Cerebellar nuclear complex (tissue), 1 donor: ENCODE data around the gene PLCB3.

Experiments used
- DNase-seq, 2 experiments: peaks; one replicate each; lab custom pipeline; 2025; lab: John Stamatoyannopoulos, UW

Gene PLCB3

GRCh38 chr11:64251016-64251752 is at the start of gene PLCB3:
PLCB3 (plus strand) TSS chr11:64251530; CDS start chr11:64251650, 120 bp downstream.
- no peak for DNase-seq

GRCh38 chr11:64201543-64201942 is 49.8 kb upstream of the PLCB3 start:
- DNase-seq, result no peak

GRCh38 chr11:64202992-64203391 is 48.3 kb upstream of the PLCB3 start:
- DNase-seq, result no peak

- no peak for DNase-seq
Measured at GRCh38 chr11:64203421-64204079, 47.8 kb upstream of the PLCB3 start.

- DNase-seq, result no peak
Measured at GRCh38 chr11:64204080-64204440, 47.3 kb upstream of the PLCB3 start.

GRCh38 chr11:64204464-64204989 is 46.8 kb upstream of the PLCB3 start:
- DNase-seq, result peak in 1 of 2 experiments; percentile 36

GRCh38 chr11:64206457-64207255 is 44.7 kb upstream of the PLCB3 start, which contains the start of gene FERMT3:
FERMT3 (plus strand) TSS chr11:64206721; CDS start chr11:64207365, 644 bp downstream.
- DNase-seq, result no peak

GRCh38 chr11:64207256-64208085 is 43.9 kb upstream of the PLCB3 start:
- DNase-seq, result no peak

- DNase-seq, result no peak
Measured at GRCh38 chr11:64208086-64208795, 43.1 kb upstream of the PLCB3 start.

- no peak for DNase-seq
Measured at GRCh38 chr11:64208796-64209562, 42.4 kb upstream of the PLCB3 start.

- DNase-seq, result no peak
Measured at GRCh38 chr11:64209563-64209843, 41.8 kb upstream of the PLCB3 start.

GRCh38 chr11:64210301-64211020 is 40.9 kb upstream of the PLCB3 start:
- DNase-seq, result peak in 1 of 2 experiments; percentile 34

GRCh38 chr11:64211181-64211872 is 40.0 kb upstream of the PLCB3 start:
- DNase-seq, result no peak

GRCh38 chr11:64216879-64217278 is 34.5 kb upstream of the PLCB3 start:
- DNase-seq, result no peak

GRCh38 chr11:64218628-64219353 is 32.5 kb upstream of the PLCB3 start:
- DNase-seq, result no peak

- no peak for DNase-seq
Measured at GRCh38 chr11:64219354-64219684, 32.0 kb upstream of the PLCB3 start.

GRCh38 chr11:64219755-64220154 is 31.6 kb upstream of the PLCB3 start:
- DNase-seq, result no peak

GRCh38 chr11:64220271-64220670 is 31.1 kb upstream of the PLCB3 start:
- DNase-seq, result no peak
